IPS DF 6.9 (cell line): Measurements from ENCODE around the gene KMT2A.
"Not testable (repeated sequence)": the region's sequence is repeated elsewhere in the genome, so short reads cannot be mapped to it uniquely, and the experiment has no call there.

Experiments
- DNase-seq: peaks from one replicate; pipeline ENCODE4 v3.0.0-alpha.2; 2013; ENCODE audit warnings: low read depth, low spot score
- H3K27ac ChIP-seq: one replicate; pipeline ENCODE4 v1.5.1; 2013; ENCODE audit warnings: low read length, control low read depth
- H3K27me3 ChIP-seq: 2 replicates; pipeline ENCODE4 v1.6.1; 2013; ENCODE audit warnings: mild to moderate bottlenecking, low read length; ENCODE audit not compliant: control insufficient read depth, insufficient read depth
- H3K36me3 ChIP-seq: 2 replicates; pipeline ENCODE4 v1.6.1; 2013; ENCODE audit warnings: low read length; ENCODE audit not compliant: control insufficient read depth, insufficient read depth
- H3K4me1 ChIP-seq: 2 replicates; pipeline ENCODE4 v1.6.1; 2013; ENCODE audit warnings: low read length; ENCODE audit not compliant: control insufficient read depth, insufficient read depth
- H3K4me3 ChIP-seq: 2 replicates; pipeline ENCODE4 v1.5.1; 2013; ENCODE audit warnings: mild to moderate bottlenecking, low read length
- H3K9me3 ChIP-seq: 2 replicates; pipeline ENCODE4 v1.6.1; 2013; ENCODE audit warnings: low read length, inconsistent platforms; ENCODE audit not compliant: control insufficient read depth, insufficient read depth
- WGBS: extraction: QIAGEN DNeasy Blood & Tissue Kit; methylation state at CpG from one replicate; pipeline ENCODE4 v1.1.7; 2013; ENCODE audit warnings: mixed read lengths, missing lambda C conversion rate; ENCODE audit not compliant: insufficient read length, insufficient coverage; 5-methylcytosine and 5-hydroxymethylcytosine counted together

KMT2A gene

DNA sequence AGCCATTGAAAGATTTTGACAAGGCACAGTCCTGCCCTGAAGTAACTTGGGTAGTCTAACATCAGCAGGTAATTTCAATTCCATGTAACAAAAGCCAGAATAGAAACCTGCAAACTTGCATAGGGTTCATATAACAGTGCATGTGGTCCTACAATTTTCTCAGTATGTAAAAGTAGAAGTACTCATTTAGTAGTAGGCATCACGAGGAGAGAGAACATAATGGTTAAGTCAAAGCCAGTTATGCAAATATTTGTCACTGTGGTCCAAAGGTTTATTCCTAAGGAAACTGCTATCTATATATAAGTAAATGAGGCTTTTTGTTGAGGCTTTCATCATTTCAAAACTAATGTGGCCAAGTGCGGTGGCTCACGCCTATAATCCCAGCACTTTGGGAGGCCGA, 24.8 kb upstream of the KMT2A start:
- H3K36me3 ChIP-seq, result peaks cover 6% of the 10 kb centered on the region; the same call in 1 of the 2 replicates
- no peaks in the 10 kb centered on the region for H3K4me1 ChIP-seq
- H3K27ac ChIP-seq, result no peak overlapping the region
- H3K9me3 ChIP-seq, result no peaks in the 10 kb centered on the region
- DNase-seq, result no peak
- H3K27me3 ChIP-seq, result no peaks in the 10 kb centered on the region
- WGBS, result no CpG with 5 or more reads among the region's 4 CpGs
- H3K4me3 ChIP-seq, result no peak overlapping the region

DNA sequence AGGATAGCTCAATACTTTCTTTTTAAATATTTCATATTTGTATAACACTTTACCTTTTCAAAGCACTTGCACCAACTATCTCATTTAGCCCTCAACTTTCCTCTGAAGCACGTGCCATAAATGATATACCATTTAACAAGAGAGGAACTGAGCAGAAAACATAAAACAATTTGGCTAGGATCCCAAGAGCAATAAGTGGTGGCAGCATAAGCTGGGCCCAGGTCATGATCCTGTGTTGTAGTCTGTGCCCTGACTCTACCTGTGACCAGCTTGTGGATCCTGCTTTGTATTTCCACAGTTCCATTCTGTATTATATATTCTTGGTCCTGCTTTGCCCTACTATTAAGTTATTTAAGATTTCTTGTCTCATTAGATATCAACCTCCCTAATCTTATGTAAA, 23.4 kb upstream of the KMT2A start:
- Histone ChIP-seq H3K4me1 (no peaks in the 10 kb centered on the region), H3K27me3 (no peaks in the 10 kb centered on the region), H3K9me3 (no peaks in the 10 kb centered on the region), H3K4me3 (no peak overlapping the region), H3K36me3 (no peaks in the 10 kb centered on the region), H3K27ac (no peak overlapping the region)
- DNase-seq, result no peak
- WGBS, result no CpG with 5 or more reads among the region's 1 CpG

DNA sequence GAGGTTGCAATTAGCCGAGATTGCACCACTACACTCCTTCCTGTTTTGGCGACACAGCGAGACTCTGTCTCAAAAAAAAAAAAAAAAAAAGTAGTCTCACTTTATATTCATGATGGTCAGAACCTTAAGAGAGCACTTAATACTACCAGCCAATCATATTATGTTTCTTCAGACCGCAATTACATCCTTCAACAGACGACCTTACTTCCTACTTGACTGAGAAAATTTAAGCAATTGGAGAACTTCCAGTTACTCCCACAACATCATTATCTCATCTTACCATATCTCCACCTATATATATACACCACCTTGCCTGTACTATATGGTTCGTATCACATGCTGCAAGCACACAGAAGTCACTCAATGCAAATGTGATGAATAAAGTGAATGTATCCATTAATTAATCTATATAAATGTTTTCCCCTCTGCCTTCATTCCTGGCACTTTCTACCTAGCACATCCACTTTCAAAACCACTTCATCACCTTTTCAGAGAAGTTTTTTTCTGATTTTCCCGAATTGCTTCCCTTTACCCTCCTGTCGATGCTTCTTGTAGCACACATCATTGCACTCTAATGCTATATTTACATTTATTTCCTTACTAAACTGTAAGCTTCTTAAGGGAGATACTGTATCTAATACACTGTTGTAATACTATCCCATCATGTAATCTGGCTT, 21.1 kb upstream of the KMT2A start:
- H3K27ac ChIP-seq, result no peak overlapping the region
- 100% methylated on average over 1 of the region's 8 CpGs for WGBS
- no peaks in the 10 kb centered on the region for H3K9me3 ChIP-seq
- no peaks in the 10 kb centered on the region for H3K36me3 ChIP-seq
- no peak overlapping the region for H3K4me3 ChIP-seq
- no peaks in the 10 kb centered on the region for H3K4me1 ChIP-seq
- H3K27me3 ChIP-seq, result no peaks in the 10 kb centered on the region
- DNase-seq, result no peak

DNA sequence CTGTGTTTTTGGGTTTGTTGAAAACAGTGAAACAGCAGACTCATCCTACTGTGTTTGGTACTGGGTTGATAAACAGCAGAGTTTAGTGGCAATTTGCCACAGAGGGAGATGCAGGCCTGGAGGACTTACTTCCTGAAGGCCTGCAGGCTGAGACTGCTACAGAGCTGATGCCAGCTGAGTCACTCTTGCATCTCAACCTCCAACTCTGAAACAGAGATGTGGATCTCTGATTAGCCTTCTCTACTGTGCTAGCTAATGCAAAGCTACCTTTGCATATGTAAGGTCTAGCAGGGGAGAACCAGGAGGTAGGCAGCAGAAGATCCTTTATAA, 20.6 kb upstream of the KMT2A start:
- H3K27ac ChIP-seq, result no peak overlapping the region
- H3K4me3 ChIP-seq, result no peak overlapping the region
- H3K4me1 ChIP-seq, result no peaks in the 10 kb centered on the region
- no peaks in the 10 kb centered on the region for H3K9me3 ChIP-seq
- no peaks in the 10 kb centered on the region for H3K36me3 ChIP-seq
- H3K27me3 ChIP-seq, result no peaks in the 10 kb centered on the region
- DNase-seq, result no peak

DNA sequence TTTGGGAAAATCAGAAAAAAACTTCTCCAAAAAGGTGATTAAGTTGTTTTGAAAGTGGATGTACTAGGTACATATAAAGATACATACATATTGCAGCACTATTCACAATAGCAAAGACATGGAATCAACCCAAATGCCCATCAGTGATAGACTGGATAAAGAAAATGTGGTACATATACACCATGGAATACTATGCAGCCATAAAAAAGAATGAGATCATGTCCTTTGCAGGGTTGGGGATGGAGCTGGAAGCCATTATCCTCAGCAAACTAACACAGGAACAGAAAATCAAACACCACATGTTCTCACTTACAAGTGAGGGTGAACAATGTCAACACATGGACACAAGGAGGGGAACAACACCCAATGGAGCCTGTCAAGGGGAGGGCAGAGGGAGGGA, 19.4 kb upstream of the KMT2A start:
- not testable (repeated sequence) for H3K27me3 ChIP-seq

DNA sequence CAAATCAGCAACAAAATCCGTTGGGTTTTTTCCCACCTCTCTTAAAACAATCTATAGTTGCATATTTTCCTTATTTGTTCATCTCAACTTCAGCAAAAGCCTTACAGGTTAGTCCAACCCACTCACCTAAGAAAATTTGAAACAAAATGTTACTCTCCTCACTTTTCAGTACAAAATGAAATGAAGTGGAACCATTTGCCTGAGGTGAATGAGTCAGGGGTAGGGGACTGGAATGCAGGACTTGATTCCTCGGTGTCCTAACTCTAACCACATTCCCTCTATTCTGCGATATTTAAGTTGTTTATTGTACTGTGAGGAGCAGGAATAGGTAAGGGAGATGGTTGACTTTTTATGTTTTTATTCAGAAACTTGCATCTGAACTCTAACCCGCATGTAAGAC, 18.5 kb upstream of the KMT2A start:
- H3K27ac ChIP-seq, result no peak overlapping the region
- no peak for DNase-seq
- no peaks in the 10 kb centered on the region for H3K36me3 ChIP-seq
- no CpG with 5 or more reads among the region's 4 CpGs for WGBS
- no peaks in the 10 kb centered on the region for H3K4me1 ChIP-seq
- H3K27me3 ChIP-seq, result no peaks in the 10 kb centered on the region
- no peak overlapping the region for H3K4me3 ChIP-seq
- H3K9me3 ChIP-seq, result no peaks in the 10 kb centered on the region

More for the DNA sequence above, 19.4 kb upstream of the KMT2A start:
- DNase-seq, H3K9me3 ChIP-seq, H3K4me1 ChIP-seq, H3K27ac ChIP-seq, H3K4me3 ChIP-seq, H3K36me3 ChIP-seq: not testable (repeated sequence)

DNA sequence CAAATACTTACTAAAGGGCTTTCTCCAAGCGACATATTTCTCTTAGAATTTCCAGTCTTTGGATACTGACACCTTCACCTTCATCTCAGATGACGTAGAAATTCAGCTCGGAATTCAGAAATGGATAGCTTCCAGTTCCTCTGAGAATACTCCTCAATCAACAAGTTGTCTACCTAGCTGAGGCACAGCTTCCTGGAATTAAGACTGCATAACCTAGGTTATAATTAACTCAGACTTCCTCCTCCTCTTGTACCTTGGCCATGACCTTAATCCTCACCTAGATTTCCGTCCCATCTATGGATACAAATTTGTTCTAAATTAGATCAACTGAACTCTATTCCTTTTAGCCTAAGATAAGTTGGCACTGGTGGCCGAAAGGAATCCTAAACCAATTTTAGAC, 17.5 kb upstream of the KMT2A start:
- WGBS, result no CpG with 5 or more reads among the region's 5 CpGs
- no peak for DNase-seq
- Histone ChIP-seq H3K27ac (no peak overlapping the region), H3K27me3 (no peaks in the 10 kb centered on the region), H3K4me1 (no peaks in the 10 kb centered on the region), H3K9me3 (no peaks in the 10 kb centered on the region), H3K4me3 (no peak overlapping the region), H3K36me3 (no peaks in the 10 kb centered on the region)

DNA sequence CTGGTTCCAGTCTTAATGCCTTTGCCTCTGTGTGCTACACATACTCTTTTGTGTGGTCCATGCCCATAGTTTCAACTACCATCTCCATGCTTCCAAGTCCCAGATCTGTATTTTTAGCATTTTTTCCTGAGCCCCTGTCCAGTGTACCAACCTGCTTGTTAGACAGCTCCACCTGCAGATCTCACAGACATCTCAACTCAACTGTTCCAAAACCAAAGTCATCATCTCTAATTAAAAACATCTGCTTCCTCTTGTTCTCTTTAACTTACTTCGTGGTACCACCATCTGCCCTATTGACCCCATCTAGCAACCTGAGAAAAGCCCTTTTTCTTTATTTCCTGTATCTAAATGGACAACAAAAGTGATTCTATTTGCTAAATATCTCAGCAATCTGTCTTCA, 8.6 kb upstream of the KMT2A start:
- no CpG with 5 or more reads among the region's 1 CpG for WGBS
- Histone ChIP-seq H3K9me3 (no peaks in the 10 kb centered on the region), H3K36me3 (no peaks in the 10 kb centered on the region), H3K4me3 (no peak overlapping the region), H3K4me1 (no peaks in the 10 kb centered on the region), H3K27ac (no peak overlapping the region), H3K27me3 (no peaks in the 10 kb centered on the region)
- no peak for DNase-seq

DNA sequence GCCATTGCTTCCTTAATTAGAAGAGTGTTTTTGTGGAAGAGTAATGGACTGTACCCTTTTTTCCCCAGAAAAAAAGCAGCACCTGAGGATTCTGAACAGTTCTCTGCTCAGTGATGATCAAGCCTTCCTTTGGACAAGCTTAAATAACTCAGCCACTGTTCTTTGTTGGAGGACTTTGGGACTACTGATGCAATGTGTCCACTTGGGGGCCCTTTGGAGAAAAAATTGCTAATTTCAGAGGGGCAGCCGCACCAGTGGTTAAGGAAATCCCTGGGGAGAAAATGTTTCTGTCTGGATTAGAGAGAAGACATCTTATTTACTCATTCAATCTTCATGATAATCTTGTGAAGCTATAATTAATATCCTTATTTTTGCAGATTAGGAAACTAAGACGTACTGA, 5.3 kb upstream of the KMT2A start:
- no peaks in the 10 kb centered on the region for H3K27me3 ChIP-seq
- no peak overlapping the region for H3K27ac ChIP-seq
- no peaks in the 10 kb centered on the region for H3K4me1 ChIP-seq
- no peaks in the 10 kb centered on the region for H3K36me3 ChIP-seq
- H3K4me3 ChIP-seq, result no peak overlapping the region
- no peaks in the 10 kb centered on the region for H3K9me3 ChIP-seq
- DNase-seq, result no peak
- WGBS, result no CpG with 5 or more reads among the region's 2 CpGs

DNA sequence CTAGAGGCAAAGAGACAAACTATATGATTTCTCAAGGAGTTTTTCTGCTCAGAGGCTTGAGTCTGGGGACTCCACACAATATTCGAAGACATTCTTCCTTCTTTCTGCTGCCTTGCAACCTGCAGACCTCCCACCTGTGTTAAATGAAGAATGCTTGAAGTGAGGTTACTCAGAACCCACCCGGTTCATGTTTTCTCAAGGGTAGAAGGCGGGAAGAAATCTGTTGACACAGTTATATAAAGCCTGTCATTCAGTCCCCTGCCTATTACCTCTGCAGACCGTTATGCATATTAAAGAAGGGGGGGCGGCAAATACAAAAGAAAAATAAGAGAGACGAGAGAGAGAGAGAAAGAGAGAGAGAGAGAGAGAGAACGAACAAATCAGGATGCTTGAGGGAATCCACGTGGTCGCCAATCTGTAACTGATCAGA, 2.2 kb upstream of the KMT2A start:
- no peaks in the 10 kb centered on the region for H3K9me3 ChIP-seq
- no peaks in the 10 kb centered on the region for H3K36me3 ChIP-seq
- H3K4me1 ChIP-seq, result no peaks in the 10 kb centered on the region
- peak overlapping the region; percentile 66; the same call in 1 of the 2 replicates for H3K4me3 ChIP-seq
- no CpG with 5 or more reads among the region's 9 CpGs for WGBS
- H3K27me3 ChIP-seq, result no peaks in the 10 kb centered on the region
- no peak overlapping the region for H3K27ac ChIP-seq
- DNase-seq, result no peak

DNA sequence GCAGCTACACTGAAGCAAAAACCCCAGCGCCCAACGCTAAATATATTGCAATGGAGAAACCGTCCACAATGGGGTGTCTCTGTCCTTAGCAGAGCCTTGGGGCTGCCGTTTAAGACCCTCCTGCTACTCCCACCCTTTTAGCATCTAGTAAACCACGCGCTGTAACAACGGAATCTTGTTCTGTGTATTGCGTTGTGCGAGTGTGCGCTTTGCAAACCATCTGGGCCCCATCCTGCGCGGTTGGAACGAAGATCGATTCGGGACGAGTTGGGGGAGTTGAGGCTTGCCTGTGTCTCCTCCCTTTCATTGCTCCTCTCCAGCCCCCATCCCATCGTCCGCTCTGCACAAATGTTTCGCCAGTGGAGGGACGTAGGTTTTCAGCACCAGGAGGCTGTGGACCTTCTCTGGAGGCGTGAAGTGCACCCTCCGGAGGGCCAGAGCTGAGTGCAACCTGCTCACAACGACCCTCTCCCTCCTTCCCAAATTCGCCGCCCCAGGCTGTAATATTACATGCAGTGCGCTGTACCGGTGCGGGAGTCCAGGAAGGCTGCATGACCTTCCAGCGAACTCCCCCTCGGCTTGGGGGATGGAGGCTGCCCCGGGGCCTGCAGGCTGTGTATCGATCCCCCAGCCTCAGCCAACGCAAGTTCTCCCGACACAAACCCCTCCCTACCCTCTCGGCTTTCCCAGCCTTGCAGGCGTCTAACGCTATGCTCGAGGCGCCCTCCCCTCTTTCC, 1.6 kb upstream of the KMT2A start:
- Histone ChIP-seq H3K36me3 (no peaks in the 10 kb centered on the region), H3K27me3 (no peaks in the 10 kb centered on the region), H3K4me1 (no peaks in the 10 kb centered on the region), H3K9me3 (no peaks in the 10 kb centered on the region), H3K4me3 (peak overlapping the region; percentile 66; the same call in 1 of the 2 replicates), H3K27ac (no peak overlapping the region)
- no CpG with 5 or more reads among the region's 39 CpGs for WGBS
- no peak for DNase-seq
